GM18511 (cell line): Measurements from ENCODE around the gene GPR27.

Source experiments
- ATAC-seq: cut with Tn5 transposase; IDR thresholded peaks from one replicate; pipeline ENCODE4 v1.9.1; 2021; ENCODE audit warnings: mild to moderate bottlenecking, moderate library complexity; ENCODE audit not compliant: unreplicated experiment

GPR27 gene

DNA sequence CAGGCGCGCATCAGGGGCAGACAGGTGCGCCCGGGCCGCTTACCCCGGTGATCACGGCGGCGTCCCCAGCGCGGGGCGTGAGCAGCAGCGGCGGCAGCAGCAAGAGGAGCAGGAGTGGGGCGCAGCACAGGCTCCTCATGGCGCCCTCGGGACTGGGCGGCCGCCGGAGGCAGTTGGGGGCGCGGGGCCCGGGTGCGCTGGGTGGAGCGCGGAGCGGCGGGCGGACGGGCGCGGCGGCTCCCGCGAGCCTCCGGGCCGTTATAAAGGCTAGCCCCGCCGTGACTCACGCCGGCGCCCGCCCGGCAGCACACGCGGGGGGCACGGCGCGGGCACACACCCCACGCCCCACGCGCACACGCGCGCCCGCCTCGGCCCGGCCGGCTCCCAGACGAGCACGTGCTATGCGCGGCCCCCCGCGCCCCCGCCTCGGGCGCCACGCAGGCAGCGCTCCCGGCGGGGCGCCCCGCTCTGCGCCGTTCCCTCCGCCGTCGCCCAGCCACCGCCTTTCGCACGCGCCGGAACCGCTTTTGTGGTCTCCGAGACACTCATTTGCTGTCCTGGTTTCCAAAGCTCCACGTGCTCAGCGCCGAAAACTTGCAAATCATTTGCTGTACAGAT is 31.4 kb downstream of the GPR27 start, which contains the start of gene PROK2:
TSS of gene PROK2 (minus strand) at position 235 of the 618 bp plus-strand sequence. CDS start at position 139, 96 bp downstream.
- no peak for ATAC-seq

DNA sequence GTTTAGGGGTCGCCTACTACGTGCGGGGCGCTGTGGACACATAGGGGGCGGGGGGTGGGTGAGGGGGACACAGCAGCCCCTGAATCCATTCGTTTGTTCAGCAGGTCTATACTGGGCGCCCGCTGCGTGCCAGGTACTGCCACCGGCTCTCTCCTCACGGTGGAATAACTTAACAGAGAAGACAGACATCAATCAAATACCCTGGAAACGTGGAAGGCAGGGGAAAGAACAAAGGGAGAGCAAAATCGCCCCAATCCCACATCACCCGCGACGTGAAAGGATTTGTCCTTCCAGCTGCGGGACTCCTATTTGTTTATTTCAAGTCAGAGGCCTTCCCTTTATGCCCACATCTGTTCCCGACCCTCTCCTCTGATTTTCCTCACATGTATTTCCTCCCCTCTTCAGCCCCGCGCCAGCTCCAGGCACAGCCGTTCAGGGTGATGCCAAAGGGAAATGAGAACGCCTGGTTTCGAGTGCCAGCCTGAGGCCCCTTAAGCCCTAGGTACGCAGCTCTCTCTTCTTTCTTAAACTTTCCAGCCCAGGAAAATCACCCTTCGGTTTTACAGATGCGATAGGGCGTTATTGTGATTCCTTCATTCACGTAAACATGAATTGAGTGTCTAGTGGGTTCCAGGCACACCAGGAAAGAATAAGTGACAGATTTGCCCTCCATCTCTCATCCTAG is 32.0 kb downstream of the GPR27 start:
- no peak for ATAC-seq

DNA sequence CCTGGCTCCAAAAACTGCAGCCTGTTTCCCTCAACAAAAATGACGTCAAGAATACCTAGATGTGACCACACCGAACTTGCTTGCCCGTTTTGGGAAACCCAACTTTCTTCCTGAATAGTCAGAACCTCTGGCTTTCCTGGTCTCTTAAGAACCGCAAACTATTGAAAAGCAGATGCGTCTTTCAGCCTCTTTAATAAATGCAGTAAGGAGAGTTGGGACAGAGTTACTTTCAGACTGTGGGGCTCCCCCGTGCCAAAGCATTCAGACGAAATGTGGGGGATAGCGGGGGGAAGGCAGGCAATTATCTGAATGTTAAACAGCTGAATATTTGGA is 32.5 kb downstream of the GPR27 start:
- ATAC-seq = no peak

DNA sequence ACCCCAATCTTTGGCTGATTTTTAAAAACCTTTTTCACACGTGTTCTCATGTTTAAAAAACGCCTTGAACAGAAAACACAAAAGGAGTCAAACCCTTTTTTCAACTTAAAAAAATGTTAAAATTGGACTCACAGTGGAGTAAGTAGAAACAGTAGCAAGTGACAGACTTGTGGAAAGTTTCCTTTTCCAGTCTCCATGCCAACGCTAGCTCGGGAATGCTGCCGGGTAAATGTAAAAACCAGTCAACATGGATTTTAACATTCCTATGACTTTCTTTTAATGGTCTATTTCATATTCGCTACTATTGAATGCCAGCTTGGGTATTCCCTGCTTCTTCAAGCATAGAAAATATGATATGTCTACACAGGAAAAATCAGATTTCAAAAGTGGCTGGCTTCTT is 32.9 kb downstream of the GPR27 start:
- no peak for ATAC-seq

DNA sequence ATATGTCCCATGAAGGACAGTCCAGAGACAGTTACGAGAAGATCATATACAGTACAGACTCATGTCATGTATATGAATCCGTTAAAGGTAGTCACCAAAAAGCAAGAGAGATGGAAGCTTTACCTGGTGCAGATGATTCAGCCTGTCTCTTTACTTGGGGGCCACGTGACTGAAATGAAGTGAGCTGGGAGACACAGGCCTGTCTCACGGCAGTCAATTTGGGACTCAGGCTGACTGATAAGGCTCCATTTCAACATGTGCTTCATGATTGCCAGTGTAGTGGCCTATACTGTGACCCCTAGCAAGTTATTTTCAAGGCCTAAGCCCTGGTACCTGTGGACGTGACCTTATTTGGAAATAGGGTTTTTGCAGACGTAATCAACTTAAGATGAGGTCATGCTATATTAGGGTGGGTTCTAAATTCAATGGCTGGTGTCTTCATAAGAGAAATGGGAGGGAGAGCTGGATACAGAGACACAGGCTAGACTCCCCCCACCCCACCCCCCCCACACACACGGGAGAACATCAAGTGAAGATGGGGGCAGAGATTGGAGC is 34.3 kb downstream of the GPR27 start:
- ATAC-seq = no peak

DNA sequence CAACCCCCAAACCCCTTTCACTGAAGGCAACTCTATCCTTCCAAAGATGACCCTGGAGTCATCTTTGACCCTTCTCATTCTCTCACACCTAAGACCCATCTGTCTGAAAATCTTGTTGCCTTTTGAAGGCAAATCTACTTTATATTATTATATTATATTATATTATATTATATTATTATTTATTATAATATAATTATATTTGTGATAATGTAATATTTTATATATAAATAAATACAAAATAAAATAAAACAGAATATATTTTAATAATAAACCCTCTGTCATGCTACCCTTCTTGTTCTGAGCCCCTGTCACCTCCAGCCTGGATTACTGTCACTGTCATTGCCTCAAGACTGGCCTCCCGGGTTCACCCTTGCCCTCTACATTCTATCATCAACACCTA is 36.3 kb downstream of the GPR27 start:
- ATAC-seq = no peak

DNA sequence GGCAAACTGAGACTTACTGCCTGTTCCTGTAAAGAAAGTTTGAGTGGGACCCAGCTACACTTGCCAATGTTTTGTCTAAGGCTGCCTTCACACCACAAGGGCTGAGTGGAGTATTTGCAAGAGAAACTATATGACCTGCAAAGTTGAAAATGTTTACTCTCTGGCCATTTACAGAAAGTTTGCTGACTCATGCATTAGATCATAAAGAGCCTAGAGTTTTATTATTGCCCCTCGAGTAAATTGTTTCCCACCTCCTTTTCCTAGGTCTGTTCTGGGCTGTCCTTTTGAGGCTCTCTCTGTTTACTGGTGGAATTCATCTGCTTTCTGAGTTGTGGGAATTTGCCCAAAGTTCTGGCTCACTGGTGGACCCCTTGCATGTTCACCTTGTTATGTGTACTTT is 38.0 kb downstream of the GPR27 start:
- ATAC-seq = no peak

DNA sequence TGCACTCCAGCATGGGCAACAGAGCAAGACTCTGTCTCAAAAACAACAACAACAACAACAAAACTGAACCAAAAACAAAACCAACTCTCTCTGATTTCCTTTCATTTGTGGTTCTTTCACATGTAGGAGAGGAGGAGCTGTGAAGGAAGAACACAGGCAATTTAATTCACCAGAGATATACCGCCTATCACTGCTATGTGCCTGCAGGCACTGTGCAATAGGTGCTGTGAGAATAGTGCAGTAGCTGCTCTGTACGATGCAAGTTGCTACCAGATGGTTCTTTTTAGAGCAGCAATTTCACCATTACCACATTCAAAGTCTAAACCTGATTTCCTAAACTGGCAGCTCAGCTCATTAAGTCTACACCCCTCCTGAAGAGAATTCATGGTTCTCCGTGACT is 42.6 kb downstream of the GPR27 start:
- ATAC-seq = no peak

DNA sequence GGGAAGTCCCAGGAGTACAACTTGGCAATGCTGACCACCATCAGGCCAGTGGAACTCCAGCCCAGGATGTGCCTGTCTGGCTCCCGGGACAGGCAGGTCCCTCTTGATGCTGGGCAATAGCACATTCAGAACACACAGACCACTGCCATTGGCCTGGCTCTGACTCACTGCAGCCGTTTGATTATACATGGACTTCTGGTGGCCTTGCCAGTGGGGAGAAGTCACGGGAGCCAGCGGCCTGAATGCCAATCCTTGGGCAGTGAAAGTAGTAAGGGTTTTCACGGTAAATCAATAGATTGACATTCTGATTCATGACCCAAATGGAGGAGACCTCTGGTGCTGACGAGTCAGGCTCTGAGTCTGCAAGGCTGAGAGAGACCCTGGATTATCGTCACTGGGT is 43.8 kb downstream of the GPR27 start:
- no peak for ATAC-seq

DNA sequence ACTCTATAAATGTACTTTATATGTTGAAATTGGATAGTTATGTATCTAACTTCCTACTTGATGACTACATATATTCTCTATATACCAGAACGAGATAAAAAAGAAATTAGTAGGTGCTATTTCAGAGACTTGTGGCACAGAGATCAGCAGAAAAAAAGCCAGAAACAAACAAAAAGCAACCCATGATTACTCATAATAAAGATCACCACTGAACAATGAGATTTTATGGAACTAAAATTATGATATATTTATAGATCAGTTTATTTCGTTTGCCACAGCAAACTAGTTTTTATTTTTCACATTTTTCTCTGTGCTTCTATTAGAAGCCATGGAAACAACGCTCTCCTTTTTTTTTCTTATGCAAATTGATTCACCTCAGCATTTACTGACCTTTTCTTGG is 46.4 kb downstream of the GPR27 start:
- ATAC-seq = no peak

DNA sequence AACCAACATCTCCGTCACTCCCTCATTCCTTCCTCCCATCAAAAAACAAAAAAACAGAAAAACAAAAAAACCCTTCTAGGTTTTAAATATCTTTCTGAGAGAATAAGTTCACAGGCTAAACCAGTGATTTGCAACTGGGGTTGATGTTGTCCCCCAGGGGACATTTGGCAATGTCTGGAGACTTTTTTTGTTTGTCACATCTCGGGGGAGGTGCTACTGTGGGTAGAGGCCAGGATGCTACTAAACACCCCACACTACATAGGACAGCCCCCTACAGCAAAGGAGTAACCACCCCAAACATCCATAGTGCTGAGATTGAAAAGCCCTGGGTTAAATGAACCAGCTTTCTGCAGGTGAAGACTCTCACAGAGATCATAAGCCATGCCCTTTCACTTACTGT is 48.3 kb downstream of the GPR27 start:
- ATAC-seq = no peak

DNA sequence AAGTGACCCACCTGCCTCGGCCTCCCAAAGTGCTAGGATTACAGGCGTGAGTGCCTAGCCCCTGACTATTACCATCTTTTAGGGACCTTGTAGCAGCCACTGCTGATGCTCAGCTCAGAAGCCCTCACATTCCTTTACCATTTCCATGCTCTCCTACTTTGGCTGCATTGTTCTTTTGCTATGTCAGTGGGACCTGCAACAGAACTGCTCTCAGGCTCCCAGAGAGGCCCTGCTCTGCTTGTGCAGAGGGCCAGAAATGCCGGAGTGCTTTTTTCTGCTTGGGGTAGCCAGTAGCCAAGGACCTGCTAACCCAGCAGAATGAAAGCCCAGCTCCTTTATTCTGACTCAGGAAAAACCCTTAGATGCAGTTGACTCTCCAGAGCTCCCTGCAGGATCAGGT is 49.6 kb downstream of the GPR27 start:
- ATAC-seq = no peak

DNA sequence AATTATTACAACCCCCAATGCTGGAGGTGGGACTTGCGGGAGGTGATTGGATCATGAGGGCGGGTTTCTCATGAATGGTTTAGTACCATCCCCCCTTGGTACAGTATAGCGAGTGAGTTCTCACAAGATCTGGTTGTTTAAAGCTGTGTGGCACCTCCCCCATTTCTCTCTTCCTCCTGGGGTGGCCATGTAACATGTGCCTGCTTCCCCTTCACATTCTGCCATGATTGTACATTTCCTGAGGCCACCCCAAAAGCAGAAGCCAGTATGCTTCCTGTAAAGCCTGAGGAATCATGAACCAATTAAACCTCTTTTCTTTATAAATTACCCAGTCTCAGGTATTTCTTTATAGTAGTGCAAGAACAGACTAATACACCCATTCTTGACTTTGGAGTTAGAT is 51.5 kb downstream of the GPR27 start:
- ATAC-seq = no peak

DNA sequence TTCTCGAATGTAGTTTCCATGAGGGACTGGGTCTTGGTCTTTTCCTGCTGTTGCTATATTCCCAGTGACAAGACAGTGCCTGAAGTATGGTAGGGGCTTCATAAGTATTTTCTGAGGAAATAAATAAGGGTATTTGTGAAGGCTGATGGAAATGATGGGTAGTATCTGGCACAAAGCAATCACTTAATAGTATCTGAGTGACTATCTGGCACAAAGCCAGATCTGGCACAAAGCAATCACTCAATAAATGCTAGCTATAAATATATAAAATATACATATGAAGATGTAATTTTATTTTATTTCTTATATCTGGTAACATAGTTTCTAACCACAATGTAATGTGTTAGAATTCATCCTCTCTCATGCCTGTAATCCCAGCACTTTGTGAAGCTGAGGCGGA is 52.0 kb downstream of the GPR27 start:
- ATAC-seq = no peak
